ENCODE results near the gene SPATA12.

Gene SPATA12

GRCh38 chr3:57110214-57110613 lies 49.8 kb downstream of the SPATA12 start:
- Histone ChIP-seq H3K9ac (ENCODE audit: low read length) (no peak overlapping the region), H3K36me3 (ENCODE audit: control insufficient read depth, insufficient read depth, low read length) (no peaks in the 10 kb centered on the region), H3K27me3 (ENCODE audit: control insufficient read depth, insufficient read depth, low read length) (no peaks in the 10 kb centered on the region), H3K4me3 (ENCODE audit: low read length) (no peak overlapping the region), H3K27ac (ENCODE audit: low read depth, low read length) (no peak overlapping the region), H3K4me1 (ENCODE audit: control insufficient read depth, insufficient read depth, low read length) (no peaks in the 10 kb centered on the region)

DNA sequence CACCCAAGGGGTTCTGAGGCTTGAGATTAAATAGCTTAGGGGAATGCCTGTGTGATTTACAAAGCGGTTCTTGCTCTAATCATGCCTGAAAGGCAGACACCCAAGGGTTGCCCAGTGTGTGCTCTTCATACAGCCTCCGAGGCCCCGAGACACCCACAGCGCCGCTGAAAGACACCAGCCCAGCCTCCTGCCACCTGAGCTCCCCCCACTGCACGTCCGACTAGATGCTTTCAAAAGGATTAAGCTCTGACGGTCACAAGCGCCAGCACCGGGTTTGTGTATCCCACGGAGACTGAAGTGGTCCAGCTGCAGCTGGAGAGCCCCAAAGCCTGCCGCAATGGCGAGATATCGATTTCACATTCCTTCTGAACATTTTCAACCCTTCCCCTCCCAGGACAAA lies 50.3 kb downstream of the SPATA12 start:
- Histone ChIP-seq H3K9ac (ENCODE audit: low read length) (no peak overlapping the region), H3K27ac (ENCODE audit: low read depth, low read length) (no peak overlapping the region), H3K36me3 (ENCODE audit: control insufficient read depth, insufficient read depth, low read length) (no peaks in the 10 kb centered on the region), H3K27me3 (ENCODE audit: control insufficient read depth, insufficient read depth, low read length) (no peaks in the 10 kb centered on the region), H3K4me3 (ENCODE audit: low read length) (no peak overlapping the region), H3K4me1 (ENCODE audit: control insufficient read depth, insufficient read depth, low read length) (no peaks in the 10 kb centered on the region)

DNA sequence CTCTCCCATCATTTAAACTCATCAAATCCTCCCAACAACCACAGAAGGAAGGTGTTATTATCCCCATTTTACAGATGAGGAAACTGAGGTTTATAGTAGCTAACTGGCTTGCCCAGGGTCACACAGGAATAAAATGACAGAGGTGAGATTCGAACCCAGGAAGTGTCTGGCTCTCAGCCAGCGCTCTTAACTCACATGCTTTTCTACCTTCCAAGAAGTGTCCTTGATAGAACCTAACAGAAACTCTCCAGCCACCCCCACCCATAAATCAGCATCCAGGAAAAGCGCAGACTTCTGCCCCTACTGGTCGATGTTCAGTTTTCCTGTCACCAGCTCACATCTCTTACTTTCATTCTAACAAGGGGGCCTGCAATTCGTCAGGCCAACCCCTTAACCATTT lies 51.7 kb downstream of the SPATA12 start:
- H3K27ac ChIP-seq (ENCODE audit: low read depth, low read length) = no peak overlapping the region

GRCh38 chr3:57116501-57116900 lies 56.0 kb downstream of the SPATA12 start:
- H3K27ac ChIP-seq (ENCODE audit: low read depth, low read length) = no peak overlapping the region
- no peaks in the 10 kb centered on the region for H3K27me3 ChIP-seq (ENCODE audit: control insufficient read depth, insufficient read depth, low read length)
- no peak overlapping the region for H3K4me3 ChIP-seq (ENCODE audit: low read length)
- no peaks in the 10 kb centered on the region for H3K36me3 ChIP-seq (ENCODE audit: control insufficient read depth, insufficient read depth, low read length)
- H3K4me1 ChIP-seq (ENCODE audit: control insufficient read depth, insufficient read depth, low read length) = peaks cover 17% of the 10 kb centered on the region
- H3K9ac ChIP-seq (ENCODE audit: low read length) = no peak overlapping the region

More for the DNA sequence above, 51.7 kb downstream of the SPATA12 start:
- H3K36me3 ChIP-seq (ENCODE audit: control insufficient read depth, insufficient read depth, low read length) = no peaks in the 10 kb centered on the region
- H3K27me3 ChIP-seq (ENCODE audit: control insufficient read depth, insufficient read depth, low read length) = no peaks in the 10 kb centered on the region
- H3K4me3 ChIP-seq (ENCODE audit: low read length) = no peak overlapping the region
- no peak overlapping the region for H3K9ac ChIP-seq (ENCODE audit: low read length)
- H3K4me1 ChIP-seq (ENCODE audit: control insufficient read depth, insufficient read depth, low read length) = no peaks in the 10 kb centered on the region

DNA sequence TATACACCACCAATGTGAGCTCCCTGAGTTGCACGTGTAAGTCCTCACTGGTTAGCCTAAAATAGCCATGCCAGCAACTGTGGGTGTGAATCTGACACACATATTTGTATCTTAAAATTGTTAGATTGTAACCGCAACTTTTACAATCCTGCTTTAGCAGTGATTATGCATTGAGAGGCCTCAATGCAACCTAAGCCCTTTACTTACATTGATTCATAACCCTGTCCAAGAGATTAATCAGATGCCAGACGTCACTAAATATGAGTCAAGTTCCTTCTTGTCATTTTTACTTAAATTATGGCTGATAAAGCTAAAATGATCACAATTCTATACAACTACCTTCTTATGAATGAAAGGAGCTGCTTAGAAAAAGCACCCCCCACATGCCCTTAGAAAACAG lies 57.8 kb downstream of the SPATA12 start:
- Histone ChIP-seq H3K9ac (ENCODE audit: low read length) (no peak overlapping the region), H3K27ac (ENCODE audit: low read depth, low read length) (peak overlapping the region; percentile 3), H3K4me1 (ENCODE audit: control insufficient read depth, insufficient read depth, low read length) (peaks cover 21% of the 10 kb centered on the region), H3K27me3 (ENCODE audit: control insufficient read depth, insufficient read depth, low read length) (no peaks in the 10 kb centered on the region), H3K36me3 (ENCODE audit: control insufficient read depth, insufficient read depth, low read length) (no peaks in the 10 kb centered on the region), H3K4me3 (ENCODE audit: low read length) (no peak overlapping the region)

- no peaks in the 10 kb centered on the region for H3K36me3 ChIP-seq (ENCODE audit: control insufficient read depth, insufficient read depth, low read length)
- no peaks in the 10 kb centered on the region for H3K27me3 ChIP-seq (ENCODE audit: control insufficient read depth, insufficient read depth, low read length)
- peak overlapping the region; percentile 88 for H3K27ac ChIP-seq (ENCODE audit: low read depth, low read length)
These were observed 59.6 kb downstream of the SPATA12 start for GRCh38 chr3:57120040-57120439.

GRCh38 chr3:57120451-57121174 lies 60.1 kb downstream of the SPATA12 start:
- no peak overlapping the region for H3K9ac ChIP-seq (ENCODE audit: low read length)
- no peaks in the 10 kb centered on the region for H3K36me3 ChIP-seq (ENCODE audit: control insufficient read depth, insufficient read depth, low read length)
- H3K27me3 ChIP-seq (ENCODE audit: control insufficient read depth, insufficient read depth, low read length) = no peaks in the 10 kb centered on the region
- peak overlapping the region; percentile 88 for H3K27ac ChIP-seq (ENCODE audit: low read depth, low read length)
- peaks cover 24% of the 10 kb centered on the region for H3K4me1 ChIP-seq (ENCODE audit: control insufficient read depth, insufficient read depth, low read length)
- H3K4me3 ChIP-seq (ENCODE audit: low read length) = no peak overlapping the region

More at GRCh38 chr3:57120040-57120439, 59.6 kb downstream of the SPATA12 start:
- Histone ChIP-seq H3K4me1 (ENCODE audit: control insufficient read depth, insufficient read depth, low read length) (peaks cover 21% of the 10 kb centered on the region), H3K9ac (ENCODE audit: low read length) (no peak overlapping the region), H3K4me3 (ENCODE audit: low read length) (no peak overlapping the region)

Data from rectal smooth muscle tissue (tissue), 1 donor.